ENCODE results near the gene CSDE1.
"Not testable (repeated sequence)": the region's sequence is repeated elsewhere in the genome, so short reads cannot be mapped to it uniquely, and the experiment has no call there.

The CSDE1 gene

DNA sequence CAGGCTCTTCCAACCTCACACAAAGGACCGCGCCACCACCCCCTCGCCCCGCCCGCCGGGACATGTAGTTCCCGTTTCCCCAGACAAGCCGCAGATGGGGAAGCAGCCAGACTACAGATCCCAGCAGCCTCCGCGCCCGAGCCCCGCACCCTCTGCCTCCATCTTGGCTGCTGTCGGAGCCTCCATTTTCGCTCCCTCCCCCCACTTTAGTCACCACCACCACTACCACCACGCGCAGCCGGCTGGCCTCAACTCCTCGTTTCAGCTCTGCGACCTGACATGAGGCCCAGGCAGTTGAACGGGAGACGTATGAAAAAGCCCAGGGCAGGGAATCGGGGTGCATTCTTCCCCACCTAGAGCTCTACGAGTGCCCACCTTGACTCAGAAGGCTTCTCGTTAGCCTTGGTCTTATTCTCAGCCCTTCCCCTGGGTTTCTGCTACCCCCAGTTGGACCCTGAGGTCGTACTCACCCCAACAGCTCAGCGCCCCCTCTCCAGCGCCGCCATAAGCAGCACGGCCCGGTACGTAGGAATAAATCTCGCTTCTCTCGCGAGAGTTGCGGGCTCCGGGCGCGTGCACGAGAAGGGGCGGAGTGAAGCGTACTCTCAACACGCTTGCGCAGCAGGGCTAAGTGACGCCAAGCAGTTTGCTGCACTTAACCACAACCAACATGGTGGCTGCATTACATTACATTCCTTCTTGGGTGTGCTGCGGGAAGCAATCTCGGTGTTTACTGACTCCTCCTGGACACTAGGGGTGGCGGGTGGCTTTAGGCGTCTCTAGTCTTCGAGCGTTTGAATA is at the start of gene CSDE1:
CSDE1 (minus strand) TSS at position 530 of the 801 bp plus-strand sequence. CDS start 18,094 bp downstream, outside the sequence.
- peaks cover 51% of the 10 kb centered on the region for H3K4me1 Mint-ChIP-seq

GRCh38 chr1:114804449-114804848 is 46.7 kb upstream of the CSDE1 start:
- H3K27ac Mint-ChIP-seq, H3K36me3 Mint-ChIP-seq, ATAC-seq, H3K4me3 Mint-ChIP-seq, H3K4me1 Mint-ChIP-seq, H3K9me3 Mint-ChIP-seq: not testable (repeated sequence)
- peaks cover 34% of the 10 kb centered on the region for H3K27me3 Mint-ChIP-seq

More for the DNA sequence above, at the start of gene CSDE1:
- Mint-ChIP-seq H3K27ac (peak within 1 kb of the TSS; percentile 100), H3K27me3 (no peaks in the 10 kb centered on the region), H3K36me3 (peaks cover 7% of the 10 kb centered on the region), H3K4me3 (peak within 1 kb of the TSS; percentile 97), H3K9me3 (peaks cover 2% of the 10 kb centered on the region)
- peak; percentile 97 for ATAC-seq

- no peak overlapping the region for H3K4me3 Mint-ChIP-seq
- no peak overlapping the region for H3K27ac Mint-ChIP-seq
Measured at GRCh38 chr1:114803001-114803400, 45.2 kb upstream of the CSDE1 start.

GRCh38 chr1:114794038-114794437 is 36.3 kb upstream of the CSDE1 start:
- Mint-ChIP-seq H3K36me3 (no peaks in the 10 kb centered on the region), H3K4me3 (no peak overlapping the region), H3K27ac (no peak overlapping the region), H3K9me3 (no peaks in the 10 kb centered on the region), H3K4me1 (no peaks in the 10 kb centered on the region), H3K27me3 (peaks cover 56% of the 10 kb centered on the region)
- no peak for ATAC-seq

More at GRCh38 chr1:114803001-114803400, 45.2 kb upstream of the CSDE1 start:
- Mint-ChIP-seq H3K36me3 (no peaks in the 10 kb centered on the region), H3K27me3 (peaks cover 39% of the 10 kb centered on the region), H3K4me1 (no peaks in the 10 kb centered on the region), H3K9me3 (no peaks in the 10 kb centered on the region)
- no peak for ATAC-seq

DNA sequence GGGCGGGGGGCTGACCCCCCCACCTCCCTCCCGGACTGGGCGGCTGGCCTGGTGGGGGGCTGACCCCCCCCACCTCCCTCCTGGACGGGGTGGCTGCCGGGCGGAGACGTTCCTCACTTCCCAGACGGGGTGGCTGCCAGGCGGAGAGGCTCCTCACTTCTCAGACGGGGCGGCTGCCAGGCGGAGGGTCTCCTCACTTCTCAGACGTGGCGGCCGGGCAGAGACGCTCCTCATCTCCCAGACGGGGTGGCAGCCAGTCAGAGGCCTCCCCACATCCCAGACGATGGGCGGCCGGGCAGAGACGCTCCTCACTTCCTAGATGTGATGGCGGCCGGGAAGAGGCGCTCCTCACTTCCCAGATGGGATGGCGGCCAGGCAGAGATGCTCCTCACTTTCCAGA is 32.8 kb upstream of the CSDE1 start:
- H3K9me3 Mint-ChIP-seq = peaks cover 15% of the 10 kb centered on the region
- not testable (repeated sequence) for H3K27ac Mint-ChIP-seq, H3K36me3 Mint-ChIP-seq, ATAC-seq, H3K4me3 Mint-ChIP-seq, H3K4me1 Mint-ChIP-seq
- H3K27me3 Mint-ChIP-seq = peaks cover 52% of the 10 kb centered on the region

DNA sequence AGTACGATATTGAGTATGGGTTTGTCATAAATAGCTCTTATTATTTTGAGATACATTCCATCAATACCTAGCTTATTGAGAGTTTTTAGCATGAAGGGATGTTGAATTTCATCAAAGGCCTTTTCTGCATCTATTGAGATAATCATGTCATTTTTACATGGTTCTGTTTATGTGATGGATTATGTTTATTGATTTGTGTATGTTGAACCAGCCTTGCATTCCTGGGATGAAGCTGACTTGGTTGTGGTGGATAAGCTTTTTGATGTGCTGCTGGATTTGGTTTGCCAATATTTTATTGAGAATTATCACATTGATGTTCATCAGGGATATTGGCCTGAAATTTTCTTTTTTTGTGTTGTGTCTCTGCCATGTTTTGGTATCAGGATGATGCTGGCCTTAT is 28.7 kb upstream of the CSDE1 start:
- H3K27ac Mint-ChIP-seq, H3K36me3 Mint-ChIP-seq, H3K4me3 Mint-ChIP-seq, ATAC-seq, H3K4me1 Mint-ChIP-seq: not testable (repeated sequence)
- Mint-ChIP-seq H3K27me3 (peaks cover 32% of the 10 kb centered on the region), H3K9me3 (peaks cover 15% of the 10 kb centered on the region)

- no peak for ATAC-seq
- no peak overlapping the region for H3K27ac Mint-ChIP-seq
- H3K4me1 Mint-ChIP-seq = peaks cover 13% of the 10 kb centered on the region
- H3K27me3 Mint-ChIP-seq = peaks cover 11% of the 10 kb centered on the region
- peaks cover 13% of the 10 kb centered on the region for H3K9me3 Mint-ChIP-seq
- peaks cover 24% of the 10 kb centered on the region for H3K36me3 Mint-ChIP-seq
- H3K4me3 Mint-ChIP-seq = no peak overlapping the region
Measured at GRCh38 chr1:114782476-114782875, 24.7 kb upstream of the CSDE1 start.

DNA sequence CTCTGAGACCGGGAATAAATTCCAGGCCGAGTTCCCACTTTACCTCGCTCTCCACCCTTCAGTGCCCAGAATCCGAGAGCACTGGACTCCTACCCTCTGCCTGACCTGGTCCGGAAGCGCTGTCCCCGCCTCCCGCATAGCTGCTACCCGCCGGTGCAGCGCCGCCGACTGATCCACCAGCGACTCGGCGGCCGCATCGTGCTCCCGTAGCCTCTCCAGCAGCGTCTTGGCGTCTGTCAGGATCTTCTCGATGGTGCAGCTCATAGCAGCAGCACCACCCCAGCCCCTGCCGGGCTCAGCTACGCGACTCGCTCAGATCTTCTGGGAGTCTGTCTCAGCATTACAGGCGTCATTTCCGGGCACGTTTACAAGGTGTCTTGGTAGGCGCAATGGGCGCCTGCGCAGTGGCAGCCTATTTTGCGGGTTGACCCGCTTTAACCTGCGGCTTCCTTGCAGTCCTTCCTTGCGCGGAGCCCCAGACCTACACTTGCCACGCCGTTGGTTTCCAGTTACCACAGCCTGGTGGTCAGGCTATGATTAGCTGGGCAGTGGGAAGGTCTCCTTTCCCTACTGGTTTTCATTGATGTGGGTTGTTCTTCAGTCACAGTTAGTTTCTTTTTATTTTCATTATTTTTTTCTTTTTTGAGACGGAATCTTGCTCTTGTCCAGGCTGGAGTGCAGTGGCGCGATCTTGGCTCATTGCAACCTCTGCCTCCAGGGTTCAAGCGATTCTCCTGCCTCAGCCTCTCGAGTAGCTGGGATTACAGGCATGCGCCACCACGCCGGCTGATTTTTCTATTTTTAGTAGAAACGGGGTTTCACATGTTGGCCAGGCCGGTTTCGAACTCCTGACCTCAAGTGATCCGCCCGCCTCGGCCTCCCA is 22.8 kb upstream of the CSDE1 start, which contains the start of gene SIKE1:
SIKE1 (minus strand) TSS at position 342 of the 883 bp plus-strand sequence; CDS start at position 264, 78 bp downstream.
- peak; percentile 99 for ATAC-seq
- Mint-ChIP-seq H3K4me3 (peak within 1 kb of the TSS; percentile 100), H3K27ac (peak within 1 kb of the TSS; percentile 99)

GRCh38 chr1:114779722-114780121 is 21.9 kb upstream of the CSDE1 start:
- no peak for ATAC-seq
- peaks cover 13% of the 10 kb centered on the region for H3K4me1 Mint-ChIP-seq
- peaks cover 31% of the 10 kb centered on the region for H3K36me3 Mint-ChIP-seq
- H3K27me3 Mint-ChIP-seq = no peaks in the 10 kb centered on the region
- H3K4me3 Mint-ChIP-seq = peak overlapping the region; percentile 100
- H3K27ac Mint-ChIP-seq = peak overlapping the region; percentile 99
- H3K9me3 Mint-ChIP-seq = no peaks in the 10 kb centered on the region

More for the DNA sequence above, 22.8 kb upstream of the CSDE1 start, which contains the start of gene SIKE1:
- Mint-ChIP-seq H3K9me3 (no peaks in the 10 kb centered on the region), H3K27me3 (no peaks in the 10 kb centered on the region), H3K36me3 (peaks cover 30% of the 10 kb centered on the region), H3K4me1 (peaks cover 13% of the 10 kb centered on the region)

GRCh38 chr1:114776726-114777125 is 18.9 kb upstream of the CSDE1 start:
- H3K9me3 Mint-ChIP-seq, H3K27me3 Mint-ChIP-seq, ATAC-seq, H3K27ac Mint-ChIP-seq, H3K4me3 Mint-ChIP-seq: not testable (repeated sequence)
- Mint-ChIP-seq H3K4me1 (peaks cover 13% of the 10 kb centered on the region), H3K36me3 (peaks cover 37% of the 10 kb centered on the region)

- Mint-ChIP-seq H3K4me1 (no peaks in the 10 kb centered on the region), H3K9me3 (no peaks in the 10 kb centered on the region), H3K36me3 (peaks cover 26% of the 10 kb centered on the region), H3K27me3 (no peaks in the 10 kb centered on the region), H3K4me3 (no peak overlapping the region), H3K27ac (no peak overlapping the region)
- ATAC-seq = no peak
Measured at GRCh38 chr1:114771992-114772391, 14.2 kb upstream of the CSDE1 start.

DNA sequence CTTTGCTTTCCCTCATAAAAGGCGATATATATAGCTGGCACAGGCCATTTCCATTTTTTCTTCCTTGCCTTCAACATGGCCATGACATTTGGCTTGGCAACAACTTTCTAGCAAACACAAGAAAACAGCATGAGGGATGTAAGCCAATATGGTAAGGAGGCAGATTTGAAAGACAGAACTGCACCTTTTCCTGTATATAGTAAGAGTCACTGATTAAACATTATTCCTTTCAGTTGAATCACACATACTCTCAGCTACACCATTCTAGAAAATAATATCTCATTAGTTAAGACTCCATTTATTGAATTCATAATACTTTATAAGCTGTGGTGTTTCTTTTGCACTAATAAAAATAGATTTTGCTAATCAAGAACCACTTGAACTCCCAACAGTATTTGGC is 13.2 kb upstream of the CSDE1 start:
- Mint-ChIP-seq H3K4me3 (no peak overlapping the region), H3K27me3 (no peaks in the 10 kb centered on the region), H3K27ac (no peak overlapping the region), H3K36me3 (peaks cover 19% of the 10 kb centered on the region), H3K9me3 (no peaks in the 10 kb centered on the region), H3K4me1 (no peaks in the 10 kb centered on the region)
- ATAC-seq = no peak

GRCh38 chr1:114764689-114765088 is 6.9 kb upstream of the CSDE1 start:
- H3K36me3 Mint-ChIP-seq = peaks cover 14% of the 10 kb centered on the region
- H3K4me3 Mint-ChIP-seq = no peak overlapping the region
- H3K9me3 Mint-ChIP-seq = peaks cover 4% of the 10 kb centered on the region
- H3K4me1 Mint-ChIP-seq = no peaks in the 10 kb centered on the region
- H3K27me3 Mint-ChIP-seq = no peaks in the 10 kb centered on the region
- no peak for ATAC-seq
- no peak overlapping the region for H3K27ac Mint-ChIP-seq

GRCh38 chr1:114758256-114758832 is 560 bp upstream of the CSDE1 start:
- peaks cover 5% of the 10 kb centered on the region for H3K9me3 Mint-ChIP-seq
- ATAC-seq = no peak
- peaks cover 12% of the 10 kb centered on the region for H3K36me3 Mint-ChIP-seq
- H3K27ac Mint-ChIP-seq = peak overlapping the region; percentile 100
- peaks cover 45% of the 10 kb centered on the region for H3K4me1 Mint-ChIP-seq
- H3K4me3 Mint-ChIP-seq = peak overlapping the region; percentile 97
- no peaks in the 10 kb centered on the region for H3K27me3 Mint-ChIP-seq

- H3K36me3 Mint-ChIP-seq = peaks cover 7% of the 10 kb centered on the region
Measured at GRCh38 chr1:114756949-114757454, 782 bp downstream of the CSDE1 start.

More at GRCh38 chr1:114756949-114757454, 782 bp downstream of the CSDE1 start:
- Mint-ChIP-seq H3K27me3 (no peaks in the 10 kb centered on the region), H3K9me3 (peaks cover 2% of the 10 kb centered on the region), H3K4me3 (peak overlapping the region; percentile 97), H3K4me1 (peaks cover 58% of the 10 kb centered on the region), H3K27ac (peak overlapping the region; percentile 100)
- ATAC-seq = no peak

Measured in stimulated activated memory B cell treated with anti-CD40 and anti-IgM and Interleukin-4, amounts not matched to agents 10 μg/mL and 1 μg/mL and 100 μg/mL, for 72 hours (primary cell).